Neuronal stem cell (in vitro differentiated cells): ENCODE measurements around the gene RPN1.

Source experiments
- DNase-seq: peaks from one replicate; pipeline ENCODE4 v3.0.0-alpha.2; 2013; ENCODE audit warnings: low spot score
- H2AFZ ChIP-seq: one replicate; pipeline ENCODE4 v1.6.1; 2013; ENCODE audit warnings: mild to moderate bottlenecking, low read length, inconsistent platforms
- H2AK5ac ChIP-seq: 2 replicates; pipeline ENCODE4 v1.6.1; 2013; ENCODE audit warnings: low read depth, mild to moderate bottlenecking, inconsistent platforms, low read length, moderate library complexity, mixed read lengths
- H2BK120ac ChIP-seq: 2 replicates; pipeline ENCODE4 v1.6.1; 2013; ENCODE audit warnings: low read depth, mild to moderate bottlenecking, inconsistent platforms, low read length, moderate library complexity, mixed read lengths
- H2BK12ac ChIP-seq: one replicate; pipeline ENCODE4 v1.6.1; 2013; ENCODE audit warnings: low read length, inconsistent platforms
- H2BK15ac ChIP-seq: 2 replicates; pipeline ENCODE4 v1.6.1; 2013; ENCODE audit warnings: mild to moderate bottlenecking, low read length, inconsistent platforms, mixed read lengths
- H2BK5ac ChIP-seq: one replicate; pipeline ENCODE4 v1.6.1; 2013; ENCODE audit warnings: inconsistent platforms, mild to moderate bottlenecking, low read length, moderate library complexity
- H3K14ac ChIP-seq: one replicate; pipeline ENCODE4 v1.6.1; 2013; ENCODE audit warnings: low read length, inconsistent platforms
- H3K18ac ChIP-seq: 2 replicates; pipeline ENCODE4 v1.6.1; 2013; ENCODE audit warnings: low read length, inconsistent platforms
- H3K23ac ChIP-seq: 2 replicates; pipeline ENCODE4 v1.6.1; 2013; ENCODE audit warnings: low read depth, mild to moderate bottlenecking, mixed read lengths, low read length, inconsistent platforms; ENCODE audit not compliant: poor library complexity
- H3K27ac ChIP-seq: replicated peaks from 3 replicates; pipeline ENCODE4 v1.5.1; 2013; ENCODE audit warnings: low read length, inconsistent platforms
- H3K27me3 ChIP-seq, 3 experiments: 2 replicates each; pipeline ENCODE4 v1.6.1; 2013; ENCODE audit warnings: low read length in 3 of 3, mild to moderate bottlenecking in 2 of 3, inconsistent platforms in 1 of 3, low read depth in 1 of 3, mixed read lengths in 1 of 3, moderate library complexity in 1 of 3; ENCODE audit not compliant: control insufficient read depth in 3 of 3, insufficient read depth in 3 of 3
- H3K36me3 ChIP-seq, 2 donors: replicated peaks in 1 of 2; 2 replicates each; pipeline ENCODE4 v1.6.1; 2013; ENCODE audit warnings: low read length in 2 of 2; ENCODE audit not compliant: control insufficient read depth in 2 of 2, insufficient read depth in 2 of 2
- H3K4ac ChIP-seq: 2 replicates; pipeline ENCODE4 v1.6.1; 2013; ENCODE audit warnings: inconsistent platforms, mild to moderate bottlenecking, low read length, moderate library complexity
- H3K4me1 ChIP-seq, 2 donors: 1 replicate in 1 of 2; 2 replicates in 1 of 2; pipeline ENCODE4 v1.6.1; 2013; ENCODE audit warnings: low read length in 2 of 2, low read depth in 1 of 2; ENCODE audit not compliant: control insufficient read depth in 2 of 2, insufficient read depth in 1 of 2
- H3K4me2 ChIP-seq: one replicate; pipeline ENCODE4 v1.6.1; 2013; ENCODE audit warnings: mild to moderate bottlenecking, low read length, inconsistent platforms; ENCODE audit not compliant: insufficient read depth, poor library complexity, severe bottlenecking
- H3K4me3 ChIP-seq, 2 donors: 2 replicates each; pipeline ENCODE4 v1.5.1; 2013; ENCODE audit warnings: low read length in 2 of 2, mild to moderate bottlenecking in 2 of 2, inconsistent platforms in 1 of 2, moderate library complexity in 1 of 2
- H3K79me1 ChIP-seq: one replicate; pipeline ENCODE4 v1.6.1; 2013; ENCODE audit warnings: low read depth, mild to moderate bottlenecking, inconsistent platforms, low read length, moderate library complexity
- H3K9ac ChIP-seq: one replicate; pipeline ENCODE4 v1.6.1; 2013; ENCODE audit warnings: mild to moderate bottlenecking, low read depth, low read length, inconsistent platforms; ENCODE audit not compliant: poor library complexity
- H3K9me3 ChIP-seq, 2 donors: replicated peaks in 1 of 2; 2 replicates each; pipeline versions ENCODE3 to v1.6.1; 2013; ENCODE audit warnings: low read length in 2 of 2, mild to moderate bottlenecking in 2 of 2, inconsistent platforms in 1 of 2, low read depth in 1 of 2, mixed read lengths in 1 of 2, moderate library complexity in 1 of 2; ENCODE audit not compliant: control insufficient read depth in 2 of 2, insufficient read depth in 1 of 2
- H4K8ac ChIP-seq: one replicate; pipeline ENCODE4 v1.6.1; 2013; ENCODE audit warnings: low read depth, mild to moderate bottlenecking, inconsistent platforms, low read length, moderate library complexity
- H4K91ac ChIP-seq: one replicate; pipeline ENCODE4 v1.6.1; 2013; ENCODE audit warnings: low read length, low read depth, mild to moderate bottlenecking, inconsistent platforms; ENCODE audit not compliant: poor library complexity
- WGBS, 2 donors: extraction: QIAGEN DNeasy Blood & Tissue Kit; methylation state at CpG; one replicate each; pipeline ENCODE4 v1.1.7; 2013; ENCODE audit warnings: missing lambda C conversion rate in 2 of 2, mixed read lengths in 1 of 2; ENCODE audit not compliant: insufficient read length in 2 of 2, insufficient replicate concordance in 1 of 2; ENCODE audit errors: extremely low coverage in 2 of 2; 5-methylcytosine and 5-hydroxymethylcytosine counted together

Gene RPN1

DNA sequence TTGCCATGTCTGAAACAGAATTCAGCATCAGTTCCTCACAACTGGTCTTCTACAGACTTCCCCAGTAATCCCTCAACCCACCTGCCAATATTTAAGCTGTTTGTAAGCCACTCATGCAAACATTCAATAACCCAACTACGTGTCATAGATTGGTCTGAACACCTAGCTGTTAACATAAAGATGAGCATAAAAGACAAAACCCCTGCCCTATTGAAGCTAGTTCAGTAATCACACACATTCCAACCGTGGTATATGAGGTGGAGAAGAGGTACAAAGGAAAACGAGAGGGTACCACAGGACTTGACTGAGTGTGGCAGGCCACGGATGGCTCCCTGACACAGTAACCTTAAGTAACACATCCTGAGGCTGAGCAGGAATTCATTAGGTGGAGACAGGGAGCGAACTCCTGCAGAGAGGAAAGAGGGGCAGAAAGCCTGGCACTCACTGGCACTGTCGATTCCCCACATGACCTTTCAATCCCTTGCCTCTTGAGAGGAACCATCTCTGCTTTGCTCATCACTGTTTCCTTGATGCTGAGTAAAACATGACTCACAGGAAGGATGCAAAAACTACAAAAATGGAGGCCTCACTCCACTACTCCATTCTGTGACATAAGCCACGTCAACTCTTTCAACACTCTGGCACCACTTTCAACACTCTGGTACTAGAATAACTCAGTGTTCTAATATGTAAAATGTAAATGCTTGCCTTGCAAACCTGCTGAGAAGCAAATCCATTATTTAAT lies 31.3 kb downstream of the RPN1 start:
- Histone ChIP-seq H3K4ac (no peak overlapping the region), H2AFZ (no peak overlapping the region), H3K4me3 (peak overlapping the region; percentile 30 to 75), H2BK15ac (no peak overlapping the region), H2AK5ac (no peak overlapping the region), H2BK5ac (no peak overlapping the region), H2BK12ac (no peak overlapping the region), H3K9me3 (no peaks in the 10 kb centered on the region), H2BK120ac (no peak overlapping the region), H3K79me1 (peaks cover 7% of the 10 kb centered on the region), H3K9ac (no peak overlapping the region), H3K27ac (no peak overlapping the region), H3K4me2 (no peak overlapping the region), H3K4me1 (peaks cover 3 to 10% of the 10 kb centered on the region in 2 donors), H4K91ac (no peak overlapping the region), H3K14ac (no peak overlapping the region), H3K27me3 (no peaks in the 10 kb centered on the region), H3K36me3 (peaks cover 35 to 67% of the 10 kb centered on the region in 2 donors), H3K23ac (no peak overlapping the region), H3K18ac (no peak overlapping the region), H4K8ac (no peak overlapping the region)
- WGBS, 2 donors = no CpG with 5 or more reads among the region's 7 CpGs
- DNase-seq = no peak

DNA sequence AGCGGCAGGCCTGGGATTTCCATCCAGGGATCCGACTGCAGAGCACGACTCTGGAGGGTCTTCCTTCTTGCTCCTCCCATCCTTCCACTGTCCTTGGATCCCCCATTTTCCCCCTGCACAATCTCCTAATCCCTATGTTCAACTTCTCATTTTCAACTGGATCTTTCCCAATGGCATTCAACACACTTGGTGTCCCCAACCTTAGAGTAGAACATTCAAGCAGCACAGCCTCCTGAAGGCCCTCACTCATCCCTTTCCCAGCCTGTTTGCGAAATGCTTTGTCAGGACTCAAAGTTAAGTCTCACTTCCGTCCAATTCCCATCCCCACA lies 32.3 kb downstream of the RPN1 start:
- Histone ChIP-seq H3K27ac (no peak overlapping the region), H3K14ac (no peak overlapping the region), H3K4me3 (peak overlapping the region; percentile 75 to 89), H3K23ac (no peak overlapping the region), H2BK5ac (no peak overlapping the region), H4K8ac (peak overlapping the region; percentile 78), H3K36me3 (peaks cover 29 to 57% of the 10 kb centered on the region in 2 donors), H2BK12ac (no peak overlapping the region), H2AFZ (peak overlapping the region; percentile 93), H2AK5ac (peak overlapping the region; percentile 23), H3K9me3 (no peaks in the 10 kb centered on the region), H3K4me1 (peaks cover 3 to 10% of the 10 kb centered on the region in 2 donors), H2BK120ac (no peak overlapping the region), H3K9ac (peak overlapping the region; percentile 94), H2BK15ac (no peak overlapping the region), H3K27me3 (no peaks in the 10 kb centered on the region), H3K4me2 (peak overlapping the region; percentile 83), H3K4ac (no peak overlapping the region), H3K18ac (no peak overlapping the region), H3K79me1 (peaks cover 7% of the 10 kb centered on the region), H4K91ac (no peak overlapping the region)
- no CpG with 5 or more reads among the region's 5 CpGs for WGBS, 2 donors
- DNase-seq = no peak

DNA sequence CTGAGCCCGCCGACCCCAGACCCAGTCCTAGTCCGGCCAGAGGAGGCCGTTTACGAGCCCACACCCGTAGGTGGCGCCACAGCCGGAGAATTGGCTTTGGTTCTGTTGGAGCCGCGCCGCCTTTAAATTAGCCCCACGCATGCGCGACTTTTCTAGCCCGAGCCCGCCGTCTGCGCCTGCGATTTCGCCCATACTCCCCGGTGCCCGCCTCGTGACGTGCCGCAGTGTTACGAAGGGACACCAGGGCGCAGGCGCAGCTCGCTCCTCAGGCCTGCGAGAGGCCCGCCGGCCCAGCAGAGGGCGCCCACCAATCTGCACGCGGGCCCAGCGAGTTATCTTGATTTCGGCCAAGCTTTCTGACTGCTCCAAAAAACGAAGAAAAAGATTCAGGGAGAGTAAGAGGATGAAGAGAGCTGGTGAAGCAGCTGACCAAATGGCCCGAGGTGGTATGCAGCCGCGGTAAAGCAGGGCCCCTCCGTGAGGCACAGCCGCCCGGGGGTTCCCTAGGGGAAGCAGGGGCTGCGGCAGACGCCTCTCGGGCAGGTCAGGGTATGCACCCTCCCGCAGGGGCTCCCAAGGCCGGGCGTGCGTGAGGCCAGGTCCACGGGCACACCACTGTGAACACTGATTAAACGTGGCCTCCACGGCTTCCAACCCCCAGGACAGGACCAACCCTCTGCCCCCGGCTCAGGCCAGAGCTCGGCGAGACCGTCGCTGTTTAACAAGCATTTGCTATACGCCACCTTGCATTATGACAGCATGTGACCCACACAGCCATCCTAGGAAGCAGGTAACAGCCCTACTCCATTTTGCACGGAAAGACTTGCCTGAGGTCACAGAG lies 32.8 kb downstream of the RPN1 start:
- H3K4ac ChIP-seq = no peak overlapping the region
- H3K9ac ChIP-seq = peak overlapping the region; percentile 94
- H3K23ac ChIP-seq = peak overlapping the region; percentile 80
- peak overlapping the region; percentile 100 for H2AK5ac ChIP-seq
- H2BK120ac ChIP-seq = no peak overlapping the region
- no peak overlapping the region for H4K91ac ChIP-seq
- WGBS, 2 donors = no CpG with 5 or more reads among the region's 61 CpGs
- H2BK5ac ChIP-seq = peak overlapping the region; percentile 83
- H3K27ac ChIP-seq = peak overlapping the region; percentile 62
- H3K14ac ChIP-seq = peak overlapping the region; percentile 79
- H2BK12ac ChIP-seq = no peak overlapping the region
- peak overlapping the region; percentile 100 for H4K8ac ChIP-seq
- H3K79me1 ChIP-seq = peaks cover 7% of the 10 kb centered on the region
- no peaks in the 10 kb centered on the region for H3K27me3 ChIP-seq
- H3K4me3 ChIP-seq = peak overlapping the region; percentile 75 to 89
- H3K18ac ChIP-seq = peak overlapping the region; percentile 99
- peak overlapping the region; percentile 83 for H3K4me2 ChIP-seq
- peak overlapping the region; percentile 93 for H2AFZ ChIP-seq
- H3K4me1 ChIP-seq = peaks cover 3 to 10% of the 10 kb centered on the region in 2 donors
- H3K36me3 ChIP-seq = peaks cover 32 to 55% of the 10 kb centered on the region in 2 donors
- DNase-seq = peak; percentile 95
- peaks cover 0 to 2% of the 10 kb centered on the region in 2 donors for H3K9me3 ChIP-seq
- H2BK15ac ChIP-seq = peak overlapping the region; percentile 94

DNA sequence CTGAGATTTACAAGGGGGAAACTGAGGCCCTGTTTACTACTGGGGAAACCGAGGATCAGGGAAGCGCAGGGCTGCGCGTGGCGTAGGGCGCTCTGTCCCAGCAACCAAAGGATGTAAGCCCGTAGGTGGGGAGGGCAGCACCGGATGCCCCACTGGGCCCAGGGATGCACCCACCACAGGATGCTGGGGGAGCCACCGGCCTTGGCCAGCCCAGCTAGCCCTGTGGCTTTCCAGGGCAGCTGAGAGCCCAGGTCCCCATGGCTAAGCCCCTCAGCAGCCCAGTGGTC lies 33.4 kb downstream of the RPN1 start:
- H2BK120ac ChIP-seq = no peak overlapping the region
- peak overlapping the region; percentile 20 to 72 for H3K4me3 ChIP-seq
- no peak overlapping the region for H4K91ac ChIP-seq
- H4K8ac ChIP-seq = peak overlapping the region; percentile 100
- H2AK5ac ChIP-seq = peak overlapping the region; percentile 100
- no peaks in the 10 kb centered on the region for H3K27me3 ChIP-seq
- peak overlapping the region; percentile 88 for H2BK12ac ChIP-seq
- H3K79me1 ChIP-seq = peaks cover 7% of the 10 kb centered on the region
- peak overlapping the region; percentile 78 for H3K14ac ChIP-seq
- peak overlapping the region; percentile 99 for H3K4ac ChIP-seq
- peak overlapping the region; percentile 94 for H3K9ac ChIP-seq
- no CpG with 5 or more reads among the region's 9 CpGs for WGBS, 2 donors
- peaks cover 0 to 2% of the 10 kb centered on the region in 2 donors for H3K9me3 ChIP-seq
- peaks cover 3 to 10% of the 10 kb centered on the region in 2 donors for H3K4me1 ChIP-seq
- H3K4me2 ChIP-seq = peak overlapping the region; percentile 43
- peak overlapping the region; percentile 62 for H3K27ac ChIP-seq
- peak overlapping the region; percentile 83 for H2BK5ac ChIP-seq
- no peak for DNase-seq
- peak overlapping the region; percentile 99 for H3K18ac ChIP-seq
- peaks cover 30 to 52% of the 10 kb centered on the region in 2 donors for H3K36me3 ChIP-seq
- H2AFZ ChIP-seq = peak overlapping the region; percentile 93
- peak overlapping the region; percentile 94 for H2BK15ac ChIP-seq
- H3K23ac ChIP-seq = peak overlapping the region; percentile 80
